ENCODE results near the gene ASGR2. TPM values are rescaled to one million over a fixed set of nuclear protein-coding genes. Genes with fewer than 3 reads are reported as not detected.

The ASGR2 gene
- total and polyA plus RNA-seq, 2 of the 13 experiments (the other 11 are each of a cell fraction or from before 2014, with no cell fraction given): 320 to 754 TPM

DNA sequence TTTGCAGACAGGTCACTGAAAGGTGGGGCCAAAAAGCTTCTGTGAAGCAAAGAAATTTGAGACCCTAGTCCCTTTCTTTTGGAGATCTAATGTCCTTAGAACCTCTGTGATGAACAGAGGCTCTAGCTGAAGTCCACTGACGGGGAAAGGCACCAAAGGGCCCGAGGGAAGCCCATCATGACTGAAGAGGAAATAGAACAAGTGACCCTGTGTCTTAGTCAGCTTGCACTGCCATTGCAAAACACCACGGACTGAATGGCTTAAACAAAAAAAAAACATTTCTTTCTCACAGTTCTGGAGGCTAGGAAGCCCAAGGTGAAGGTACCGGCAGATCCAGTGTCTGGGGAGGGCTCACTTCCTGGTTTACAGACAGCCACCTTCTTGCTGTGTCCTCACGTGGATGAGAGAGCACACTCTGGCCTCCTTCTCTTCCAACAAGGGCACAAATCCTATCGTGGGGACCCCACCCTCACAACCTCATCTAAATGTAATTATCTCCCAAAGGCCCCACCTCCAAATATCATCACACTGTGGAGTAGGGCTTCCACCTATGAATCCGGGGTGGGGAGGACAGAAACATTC, 24.3 kb upstream of the ASGR2 start:
- ATAC-seq: peak; percentile 60
- POLR2A ChIA-PET: interaction anchor here (0.6 to 3.3 kb wide), 8 partner anchors 12 to 93 kb away, joined by 3 to 15 read pairs (median 5); partner anchors contain the start of gene ASGR2
- no TSS peak for BruUV-seq (replicated peaks)
- in situ Hi-C loops (cut with HindIII; ENCODE audit: extremely low pct_ligation_motif_present, low pct_unique_long_range_greater_than_20kb): loop anchor here (5.0 kb wide), 1 partner anchor 87 kb away; no protein-coding TSS in a partner anchor
- H3K9me3 ChIP-seq (ENCODE audit: low read length): no peaks in the 10 kb centered on the region
- peak overlapping the region; percentile 18 to 64 (median 38); a peak in 4 of 6 replicates for H3K4me3 ChIP-seq (replicated peaks in 1 of 3; ENCODE audit: insufficient read depth in 1 of 3, low read depth in 2 of 3, low read length in 3 of 3)
- H3K9ac ChIP-seq (ENCODE audit: insufficient read depth, low read depth, low read length): peak overlapping the region; percentile 58
- WGBS (ENCODE audit: low lambda C conversion rate): 14% methylated on average over 6 of the region's 7 CpGs
- no peaks in the 10 kb centered on the region for H3K27me3 ChIP-seq (ENCODE audit: control insufficient read depth in 1 of 2, insufficient read depth in 2 of 2, low read length in 2 of 2)
- no peaks in the 10 kb centered on the region for H3K79me2 ChIP-seq (ENCODE audit: insufficient read depth, low read length)
- FAIRE-seq: peak; percentile 61
- H3K4me1 ChIP-seq (ENCODE audit: insufficient read depth, low read length): peaks cover 45% of the 10 kb centered on the region
- no peaks in the 10 kb centered on the region for H3K36me3 ChIP-seq (replicated peaks in 1 of 2; ENCODE audit: control insufficient read depth in 1 of 2, insufficient read depth in 2 of 2, low read length in 2 of 2)
- intact Hi-C loops (cut with micrococcal nuclease; ENCODE audit: unreplicated experiment): loop anchor here (5.0 kb wide), 2 partner anchors 38 to 52 kb away; partner anchors contain the start of gene ASGR1
- DNase-seq (ENCODE audit: low spot score): peak; percentile 81
- H3K27ac ChIP-seq (ENCODE audit: extremely low read length, insufficient read depth, low read length): peak overlapping the region; percentile 62
- peak overlapping the region; percentile 77 for H3K4me2 ChIP-seq (ENCODE audit: low read depth, low read length)
- H2AFZ ChIP-seq (ENCODE audit: low read length): peak overlapping the region; percentile 92
- CTCF ChIA-PET (ENCODE audit: low intra/inter-chr PET ratio, low total read pairs): interaction anchor here (4.0 kb wide), 1 partner anchor 86 kb away, joined by 64 read pairs; no protein-coding TSS in a partner anchor
- H4K20me1 ChIP-seq (ENCODE audit: insufficient read depth, low read length): no peaks in the 10 kb centered on the region
- TF ChIP-seq, protein P1, sequence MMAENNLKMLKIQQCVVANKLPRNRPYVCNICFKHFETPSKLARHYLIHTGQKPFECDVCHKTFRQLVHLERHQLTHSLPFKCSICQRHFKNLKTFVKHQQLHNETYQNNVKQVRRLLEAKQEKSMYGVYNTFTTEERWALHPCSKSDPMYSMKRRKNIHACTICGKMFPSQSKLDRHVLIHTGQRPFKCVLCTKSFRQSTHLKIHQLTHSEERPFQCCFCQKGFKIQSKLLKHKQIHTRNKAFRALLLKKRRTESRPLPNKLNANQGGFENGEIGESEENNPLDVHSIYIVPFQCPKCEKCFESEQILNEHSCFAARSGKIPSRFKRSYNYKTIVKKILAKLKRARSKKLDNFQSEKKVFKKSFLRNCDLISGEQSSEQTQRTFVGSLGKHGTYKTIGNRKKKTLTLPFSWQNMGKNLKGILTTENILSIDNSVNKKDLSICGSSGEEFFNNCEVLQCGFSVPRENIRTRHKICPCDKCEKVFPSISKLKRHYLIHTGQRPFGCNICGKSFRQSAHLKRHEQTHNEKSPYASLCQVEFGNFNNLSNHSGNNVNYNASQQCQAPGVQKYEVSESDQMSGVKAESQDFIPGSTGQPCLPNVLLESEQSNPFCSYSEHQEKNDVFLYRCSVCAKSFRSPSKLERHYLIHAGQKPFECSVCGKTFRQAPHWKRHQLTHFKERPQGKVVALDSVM (CRISPR knock-in tag; IDR thresholded peaks at IDR 0.05): no peak
- TF ChIP-seq, protein P2, sequence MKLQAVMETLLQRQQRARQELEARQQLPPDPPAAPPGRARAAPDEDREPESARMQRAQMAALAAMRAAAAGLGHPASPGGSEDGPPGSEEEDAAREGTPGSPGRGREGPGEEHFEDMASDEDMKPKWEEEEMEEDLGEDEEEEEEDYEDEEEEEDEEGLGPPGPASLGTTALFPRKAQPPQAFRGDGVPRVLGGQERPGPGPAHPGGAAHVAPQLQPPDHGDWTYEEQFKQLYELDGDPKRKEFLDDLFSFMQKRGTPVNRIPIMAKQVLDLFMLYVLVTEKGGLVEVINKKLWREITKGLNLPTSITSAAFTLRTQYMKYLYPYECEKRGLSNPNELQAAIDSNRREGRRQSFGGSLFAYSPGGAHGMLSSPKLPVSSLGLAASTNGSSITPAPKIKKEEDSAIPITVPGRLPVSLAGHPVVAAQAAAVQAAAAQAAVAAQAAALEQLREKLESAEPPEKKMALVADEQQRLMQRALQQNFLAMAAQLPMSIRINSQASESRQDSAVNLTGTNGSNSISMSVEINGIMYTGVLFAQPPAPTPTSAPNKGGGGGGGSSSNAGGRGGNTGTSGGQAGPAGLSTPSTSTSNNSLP (IDR thresholded peaks at IDR 0.05; ENCODE audit: low read depth, low read length): no peak
- TF ChIP-seq SALL1 (CRISPR knock-in tag; IDR thresholded peaks at IDR 0.05) (peak; percentile 41; the same call in 1 of the 2 replicates), SKI (IDR thresholded peaks at IDR 0.05; ENCODE audit: partially characterized antibody) (no peak), ZFP90 (CRISPR knock-in tag; IDR thresholded peaks at IDR 0.05; ENCODE audit: borderline replicate concordance) (no peak), SP1 (IDR thresholded peaks at IDR 0.05) (no peak), SP1 (CRISPR knock-in tag; IDR thresholded peaks at IDR 0.05) (0 out of 2 replicates have a peak, but pooled peaks have one; percentile 8), ZBTB21 (CRISPR knock-in tag; IDR thresholded peaks at IDR 0.05) (no peak), ZSCAN25 (CRISPR knock-in tag; IDR thresholded peaks at IDR 0.05) (0 out of 2 replicates have a peak, but pooled peaks have one; percentile 29), JARID2 (CRISPR knock-in tag; IDR thresholded peaks at IDR 0.05; ENCODE audit: insufficient replicate concordance) (no peak), SMYD3 (CRISPR knock-in tag; IDR thresholded peaks at IDR 0.05) (no peak), ZNF12 (CRISPR knock-in tag; IDR thresholded peaks at IDR 0.05) (no peak), JDP2 (CRISPR knock-in tag; IDR thresholded peaks at IDR 0.05; ENCODE audit: borderline replicate concordance) (no peak), THAP11 (CRISPR knock-in tag; IDR thresholded peaks at IDR 0.05) (0 out of 2 replicates have a peak, but pooled peaks have one; percentile 11)
- TF ChIP-seq, protein P3, sequence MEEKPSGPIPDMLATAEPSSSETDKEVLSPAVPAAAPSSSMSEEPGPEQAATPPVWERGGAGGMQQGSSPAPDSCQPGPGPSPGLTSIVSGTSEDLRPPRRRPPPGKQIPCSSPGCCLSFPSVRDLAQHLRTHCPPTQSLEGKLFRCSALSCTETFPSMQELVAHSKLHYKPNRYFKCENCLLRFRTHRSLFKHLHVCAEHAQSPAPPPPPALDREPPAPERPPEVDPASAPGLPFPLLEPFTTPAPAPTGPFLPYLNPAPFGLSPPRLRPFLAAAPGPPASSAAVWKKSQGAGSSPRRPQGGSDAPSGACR (CRISPR knock-in tag; IDR thresholded peaks at IDR 0.05): no peak
- TF ChIP-seq, protein P4, sequence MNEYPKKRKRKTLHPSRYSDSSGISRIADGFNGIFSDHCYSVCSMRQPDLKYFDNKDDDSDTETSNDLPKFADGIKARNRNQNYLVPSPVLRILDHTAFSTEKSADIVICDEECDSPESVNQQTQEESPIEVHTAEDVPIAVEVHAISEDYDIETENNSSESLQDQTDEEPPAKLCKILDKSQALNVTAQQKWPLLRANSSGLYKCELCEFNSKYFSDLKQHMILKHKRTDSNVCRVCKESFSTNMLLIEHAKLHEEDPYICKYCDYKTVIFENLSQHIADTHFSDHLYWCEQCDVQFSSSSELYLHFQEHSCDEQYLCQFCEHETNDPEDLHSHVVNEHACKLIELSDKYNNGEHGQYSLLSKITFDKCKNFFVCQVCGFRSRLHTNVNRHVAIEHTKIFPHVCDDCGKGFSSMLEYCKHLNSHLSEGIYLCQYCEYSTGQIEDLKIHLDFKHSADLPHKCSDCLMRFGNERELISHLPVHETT (CRISPR knock-in tag; conservative IDR thresholded peaks at IDR 0.05): no peak
- TF ChIP-seq, protein P5, sequence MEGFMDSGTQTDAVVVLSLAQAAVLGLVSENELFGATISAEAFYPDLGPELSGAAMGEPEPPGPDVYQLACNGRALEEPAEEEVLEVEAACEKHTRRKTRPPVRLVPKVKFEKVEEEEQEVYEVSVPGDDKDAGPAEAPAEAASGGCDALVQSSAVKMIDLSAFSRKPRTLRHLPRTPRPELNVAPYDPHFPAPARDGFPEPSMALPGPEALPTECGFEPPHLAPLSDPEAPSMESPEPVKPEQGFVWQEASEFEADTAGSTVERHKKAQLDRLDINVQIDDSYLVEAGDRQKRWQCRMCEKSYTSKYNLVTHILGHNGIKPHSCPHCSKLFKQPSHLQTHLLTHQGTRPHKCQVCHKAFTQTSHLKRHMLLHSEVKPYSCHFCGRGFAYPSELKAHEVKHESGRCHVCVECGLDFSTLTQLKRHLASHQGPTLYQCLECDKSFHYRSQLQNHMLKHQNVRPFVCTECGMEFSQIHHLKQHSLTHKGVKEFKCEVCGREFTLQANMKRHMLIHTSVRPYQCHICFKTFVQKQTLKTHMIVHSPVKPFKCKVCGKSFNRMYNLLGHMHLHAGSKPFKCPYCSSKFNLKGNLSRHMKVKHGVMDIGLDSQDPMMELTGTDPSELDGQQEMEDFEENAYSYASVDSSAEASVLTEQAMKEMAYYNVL (CRISPR knock-in tag; IDR thresholded peaks at IDR 0.05; ENCODE audit: borderline replicate concordance): no peak
